Fibroblast of the aortic adventitia (primary cell): ENCODE results near the gene SELENOV. TPM values are rescaled to one million over a fixed set of nuclear protein-coding genes. Genes with fewer than 3 reads are reported as not detected.

Experiments used
- DNase-seq: peaks from one replicate; pipeline ENCODE4 v3.0.0-alpha.2; 2010; ENCODE audit warnings: low read depth
- H3K4me3 ChIP-seq: 2 replicates; pipeline ENCODE4 v1.5.1; 2011; ENCODE audit warnings: low read depth, mild to moderate bottlenecking, control low read depth, low read length, moderate library complexity
- CTCF ChIP-seq: IDR thresholded peaks from 2 replicates; pipeline ENCODE4 v1.5.1; 2011; ENCODE audit warnings: mild to moderate bottlenecking, low read length, control low read depth, inconsistent platforms; ENCODE audit not compliant: insufficient read depth
- total RNA-seq: library from RNA; depleted of rRNA; stranded (reverse); fragments of >200 nt; gene quantifications from 2 replicates; pipeline ENCODE4 v1.2.3, GENCODE V29; 2012; ENCODE audit warnings: low replicate concordance

Gene SELENOV
- total RNA-seq, 1 donor = not detected

GRCh38 chr19:39554701-39555311 lies 39.9 kb downstream of the SELENOV start:
- no peak for TF ChIP-seq CTCF
- H3K4me3 ChIP-seq = no peak overlapping the region

GRCh38 chr19:39555883-39556282 lies 40.9 kb downstream of the SELENOV start:
- TF ChIP-seq CTCF = no peak
- DNase-seq = no peak
- no peak overlapping the region for H3K4me3 ChIP-seq

More at GRCh38 chr19:39554701-39555311, 39.9 kb downstream of the SELENOV start:
- no peak for DNase-seq

- peak overlapping the region; percentile 48 for H3K4me3 ChIP-seq
- no peak for TF ChIP-seq CTCF
- DNase-seq = peak; percentile 8
These were observed 43.1 kb downstream of the SELENOV start for GRCh38 chr19:39557811-39558623.

GRCh38 chr19:39558624-39559117 lies 43.7 kb downstream of the SELENOV start:
- DNase-seq = no peak
- no peak for TF ChIP-seq CTCF
- no peak overlapping the region for H3K4me3 ChIP-seq

- peak; percentile 69 for DNase-seq
- H3K4me3 ChIP-seq = no peak overlapping the region
- no peak for TF ChIP-seq CTCF
These were observed 48.5 kb downstream of the SELENOV start for GRCh38 chr19:39563408-39563807.

- H3K4me3 ChIP-seq = no peak overlapping the region
- peak; percentile 3 for DNase-seq
- TF ChIP-seq CTCF = no peak
These were observed 51.1 kb downstream of the SELENOV start for GRCh38 chr19:39566064-39566463.
